Neural progenitor cell (in vitro differentiated cells): ENCODE measurements around the gene UCN. TPM values are rescaled to one million over a fixed set of nuclear protein-coding genes. Genes with fewer than 3 reads are reported as not detected.
"Not testable (repeated sequence)": the region's sequence is repeated elsewhere in the genome, so short reads cannot be mapped to it uniquely, and the experiment has no call there.

Source experiments
- DNase-seq: peaks from one replicate; pipeline ENCODE4 v3.0.0-alpha.2; 2016; ENCODE audit warnings: low spot score
- H2AFZ ChIP-seq: fragments of 200-600 bp; sonication (generic); replicated peaks from 2 replicates; pipeline ENCODE4 v1.6.1; 2016; ENCODE audit warnings: antibody characterized with exemption
- H3F3A ChIP-seq: fragments of 200-600 bp; sonication (generic); 2 replicates; pipeline ENCODE4 v1.6.1; 2016; ENCODE audit warnings: antibody characterized with exemption, low read depth
- H3K27ac ChIP-seq: fragments of 200-600 bp; sonication (generic); 2 replicates; pipeline ENCODE4 v1.5.1; 2016; ENCODE audit warnings: mild to moderate bottlenecking
- H3K27me3 ChIP-seq: fragments of 200-600 bp; sonication (generic); 2 replicates; pipeline ENCODE4 v1.6.1; 2016; ENCODE audit warnings: mild to moderate bottlenecking, moderate library complexity
- H3K36me3 ChIP-seq: fragments of 200-600 bp; sonication (generic); 2 replicates; pipeline ENCODE4 v1.5.1; 2016
- H3K4me1 ChIP-seq: fragments of 200-600 bp; sonication (generic); 2 replicates; pipeline ENCODE4 v1.6.1; 2016; ENCODE audit warnings: mixed run types
- H3K4me2 ChIP-seq: fragments of 200-600 bp; sonication (generic); 2 replicates; pipeline ENCODE4 v1.6.1; 2016
- H3K4me3 ChIP-seq: fragments of 200-600 bp; sonication (generic); 2 replicates; pipeline ENCODE4 v1.5.1; 2016
- H3K79me2 ChIP-seq: fragments of 200-600 bp; sonication (generic); 2 replicates; pipeline ENCODE4 v1.6.1; 2016; ENCODE audit warnings: low read depth
- H3K9ac ChIP-seq: fragments of 200-600 bp; sonication (generic); 2 replicates; pipeline ENCODE4 v1.6.1; 2016
- H3K9me3 ChIP-seq: fragments of 200-600 bp; sonication (generic); 2 replicates; pipeline ENCODE4 v1.5.1; 2016; ENCODE audit warnings: low read depth
- H4K20me1 ChIP-seq: fragments of 200-600 bp; sonication (generic); 2 replicates; pipeline ENCODE4 v1.6.1; 2016; ENCODE audit warnings: low read depth
- H3K27ac Mint-ChIP-seq: 3 replicates; pipeline ENCODE4 v1.8.0; 2021; ENCODE audit warnings: mixed read lengths
- H3K27me3 Mint-ChIP-seq: 2 replicates; pipeline ENCODE4 v1.8.0; 2022; ENCODE audit warnings: low read depth, mild to moderate bottlenecking, inconsistent platforms, moderate library complexity, mixed read lengths; ENCODE audit not compliant: insufficient read depth
- H3K36me3 Mint-ChIP-seq: 3 replicates; pipeline ENCODE4 v1.8.0; 2021; ENCODE audit warnings: mixed read lengths
- H3K4me1 Mint-ChIP-seq: 3 replicates; pipeline ENCODE4 v1.8.0; 2021; ENCODE audit warnings: mixed read lengths
- H3K4me3 Mint-ChIP-seq: 3 replicates; pipeline ENCODE4 v1.8.0; 2021; ENCODE audit warnings: mild to moderate bottlenecking, moderate library complexity, mixed read lengths
- H3K9me3 Mint-ChIP-seq: 3 replicates; pipeline ENCODE4 v1.8.0; 2020; ENCODE audit warnings: mixed read lengths
- EZH2 ChIP-seq: fragments of 200-600 bp; sonication (generic); IDR thresholded peaks from 2 replicates; pipeline ENCODE4 v1.6.1; 2017; ENCODE audit warnings: antibody characterized with exemption, mild to moderate bottlenecking, moderate library complexity
- EZH2phosphoT487 ChIP-seq: fragments of 200-600 bp; sonication (generic); IDR thresholded peaks from 2 replicates; pipeline ENCODE4 v1.6.1; 2017; ENCODE audit warnings: antibody characterized with exemption
- total RNA-seq: library from RNA; depleted of rRNA; stranded (reverse); fragments of >200 nt; gene quantifications from 2 replicates; pipeline ENCODE4 v1.2.3, GENCODE V29; 2015; ENCODE audit warnings: low replicate concordance
- TF ChIP-seq, protein P1 (sequence below): fragments of 200-600 bp; sonication (generic); IDR thresholded peaks from 2 replicates; pipeline ENCODE4 v1.5.1; 2017; ENCODE audit warnings: antibody characterized with exemption, mild to moderate bottlenecking

The UCN gene
- total RNA-seq, 1 donor from 2014 or later = 0.56 TPM

DNA sequence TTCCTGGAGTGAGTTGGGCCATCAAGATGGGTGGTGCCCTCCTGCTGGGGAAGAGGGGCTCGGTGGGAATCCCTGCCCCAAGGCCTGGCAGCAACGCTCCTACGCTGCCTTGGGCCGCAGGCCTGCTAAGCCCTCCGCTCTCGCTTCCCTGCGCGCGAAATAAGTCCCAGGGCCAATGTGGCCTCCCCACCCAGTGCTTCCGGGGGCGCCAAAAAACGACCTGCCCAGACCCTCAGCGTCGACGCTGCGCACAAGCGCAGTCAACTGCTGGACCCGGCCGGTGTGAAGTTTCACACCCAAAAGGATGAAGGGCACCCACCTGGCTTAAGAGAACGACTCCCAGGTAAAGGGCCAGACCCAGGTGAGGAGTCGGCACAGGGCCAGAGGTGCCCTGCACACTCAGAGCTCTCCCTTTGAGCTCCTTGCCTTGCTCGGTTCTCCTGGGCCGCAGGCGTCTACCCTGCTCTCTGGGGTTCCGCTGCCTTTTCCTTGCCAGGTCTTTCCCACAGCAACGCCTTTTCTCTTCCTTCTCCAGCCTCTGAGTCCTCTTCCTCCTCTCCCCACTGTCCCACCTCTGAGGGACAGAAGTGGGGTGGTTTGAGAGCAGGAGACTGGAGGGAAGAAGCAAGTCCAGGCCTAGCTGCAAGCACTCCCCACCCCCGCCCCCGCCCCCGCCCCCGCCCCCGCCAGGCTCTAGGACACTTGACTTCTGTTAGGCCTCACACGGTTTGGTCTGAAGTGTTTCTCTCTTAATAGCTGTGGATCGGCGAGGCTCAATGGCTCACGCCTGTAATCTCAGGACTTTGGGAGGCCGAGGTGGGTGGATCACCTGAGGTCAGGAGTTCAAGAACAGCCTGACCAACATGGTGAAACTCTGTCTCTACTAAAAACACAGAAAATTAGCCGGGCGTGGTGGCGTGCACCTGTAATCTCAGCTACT lies 32.8 kb downstream of the UCN start, which contains the start of gene DNAJC5G:
DNAJC5G (plus strand) TSS at position 223 of the 940 bp plus-strand sequence. CDS start 1,296 bp downstream, outside the sequence.
- no peaks in the 10 kb centered on the region for H3K36me3 Mint-ChIP-seq
- H3K4me1 Mint-ChIP-seq = no peaks in the 10 kb centered on the region
- H3K27ac Mint-ChIP-seq = no peak within 1 kb of the TSS
- H3K79me2 ChIP-seq = no peaks in the 10 kb centered on the region
- no peak within 1 kb of the TSS for H2AFZ ChIP-seq
- H3K4me3 Mint-ChIP-seq = no peak within 1 kb of the TSS
- H3K9ac ChIP-seq = no peak within 1 kb of the TSS
- TF ChIP-seq EZH2phosphoT487 (no peak), EZH2 (no peak)
- TF ChIP-seq, protein P1, sequence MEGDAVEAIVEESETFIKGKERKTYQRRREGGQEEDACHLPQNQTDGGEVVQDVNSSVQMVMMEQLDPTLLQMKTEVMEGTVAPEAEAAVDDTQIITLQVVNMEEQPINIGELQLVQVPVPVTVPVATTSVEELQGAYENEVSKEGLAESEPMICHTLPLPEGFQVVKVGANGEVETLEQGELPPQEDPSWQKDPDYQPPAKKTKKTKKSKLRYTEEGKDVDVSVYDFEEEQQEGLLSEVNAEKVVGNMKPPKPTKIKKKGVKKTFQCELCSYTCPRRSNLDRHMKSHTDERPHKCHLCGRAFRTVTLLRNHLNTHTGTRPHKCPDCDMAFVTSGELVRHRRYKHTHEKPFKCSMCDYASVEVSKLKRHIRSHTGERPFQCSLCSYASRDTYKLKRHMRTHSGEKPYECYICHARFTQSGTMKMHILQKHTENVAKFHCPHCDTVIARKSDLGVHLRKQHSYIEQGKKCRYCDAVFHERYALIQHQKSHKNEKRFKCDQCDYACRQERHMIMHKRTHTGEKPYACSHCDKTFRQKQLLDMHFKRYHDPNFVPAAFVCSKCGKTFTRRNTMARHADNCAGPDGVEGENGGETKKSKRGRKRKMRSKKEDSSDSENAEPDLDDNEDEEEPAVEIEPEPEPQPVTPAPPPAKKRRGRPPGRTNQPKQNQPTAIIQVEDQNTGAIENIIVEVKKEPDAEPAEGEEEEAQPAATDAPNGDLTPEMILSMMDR = no peak
- no peaks in the 10 kb centered on the region for H3K4me1 ChIP-seq
- no peaks in the 10 kb centered on the region for H3K36me3 ChIP-seq
- H3K4me3 ChIP-seq = no peak within 1 kb of the TSS
- H3K27me3 ChIP-seq = no peaks in the 10 kb centered on the region
- no peaks in the 10 kb centered on the region for H3F3A ChIP-seq
- DNase-seq = no peak
- no peak within 1 kb of the TSS for H3K4me2 ChIP-seq
- H3K27ac ChIP-seq = no peak within 1 kb of the TSS
- no peaks in the 10 kb centered on the region for H3K9me3 Mint-ChIP-seq
- peaks cover 16% of the 10 kb centered on the region for H3K27me3 Mint-ChIP-seq
- H4K20me1 ChIP-seq = no peaks in the 10 kb centered on the region
- H3K9me3 ChIP-seq = no peaks in the 10 kb centered on the region

DNA sequence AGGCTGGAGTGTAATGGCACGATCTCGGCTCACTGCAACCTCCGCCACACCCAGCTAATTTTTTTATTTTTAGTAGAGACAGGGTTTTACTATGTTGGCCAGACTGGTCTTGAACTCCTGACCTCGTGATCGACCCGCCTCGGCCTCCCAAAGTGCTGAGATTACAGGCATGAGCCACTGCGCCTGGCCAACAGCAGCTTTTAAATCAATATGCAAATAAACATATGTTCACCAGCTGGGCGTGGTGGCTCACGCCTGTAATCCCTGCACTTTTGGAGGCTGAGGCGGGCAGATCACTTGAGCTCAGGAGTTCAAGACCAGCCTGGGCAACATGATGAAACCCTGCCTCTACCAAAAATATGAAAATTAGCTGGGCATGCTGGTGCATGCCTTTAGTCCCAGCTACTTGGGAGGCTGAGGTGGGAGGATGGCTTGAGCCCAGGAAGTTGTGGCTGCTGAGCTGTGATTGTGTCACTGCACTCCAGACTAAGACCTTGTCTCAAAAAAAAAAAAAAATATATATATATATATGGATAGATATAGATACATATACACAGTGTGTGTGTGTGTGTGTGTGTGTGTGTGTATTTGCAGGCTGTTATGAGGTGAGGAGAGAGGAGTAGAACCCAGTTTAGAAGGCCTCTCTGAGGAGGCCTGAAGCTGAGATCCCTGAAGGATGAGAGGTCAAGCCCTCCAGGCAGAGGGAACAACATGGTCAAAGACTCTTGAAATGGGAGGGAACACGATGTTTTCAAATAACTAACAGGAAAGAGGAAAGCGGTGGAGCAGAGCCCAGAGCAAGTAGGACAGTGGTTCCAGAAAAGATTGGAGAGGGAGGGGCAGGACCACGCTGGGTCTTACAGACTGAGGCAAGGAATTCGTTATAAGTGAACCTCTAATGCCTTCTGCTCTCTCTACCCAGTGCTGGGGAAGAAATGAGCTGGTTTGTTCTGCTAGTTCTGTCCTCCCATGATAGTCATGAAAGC lies 35.4 kb downstream of the UCN start:
- not testable (repeated sequence) for H3K9ac ChIP-seq, H3K4me3 Mint-ChIP-seq, H3K9me3 Mint-ChIP-seq, H3K36me3 Mint-ChIP-seq, DNase-seq, H3K27ac Mint-ChIP-seq, H3K4me2 ChIP-seq, H3F3A ChIP-seq, H3K79me2 ChIP-seq, H3K27ac ChIP-seq, H3K4me1 ChIP-seq, H4K20me1 ChIP-seq, H3K36me3 ChIP-seq, H3K4me3 ChIP-seq, H3K4me1 Mint-ChIP-seq, H2AFZ ChIP-seq, H3K9me3 ChIP-seq
- peaks cover 15% of the 10 kb centered on the region for H3K27me3 Mint-ChIP-seq
- peaks cover 10% of the 10 kb centered on the region for H3K27me3 ChIP-seq

DNA sequence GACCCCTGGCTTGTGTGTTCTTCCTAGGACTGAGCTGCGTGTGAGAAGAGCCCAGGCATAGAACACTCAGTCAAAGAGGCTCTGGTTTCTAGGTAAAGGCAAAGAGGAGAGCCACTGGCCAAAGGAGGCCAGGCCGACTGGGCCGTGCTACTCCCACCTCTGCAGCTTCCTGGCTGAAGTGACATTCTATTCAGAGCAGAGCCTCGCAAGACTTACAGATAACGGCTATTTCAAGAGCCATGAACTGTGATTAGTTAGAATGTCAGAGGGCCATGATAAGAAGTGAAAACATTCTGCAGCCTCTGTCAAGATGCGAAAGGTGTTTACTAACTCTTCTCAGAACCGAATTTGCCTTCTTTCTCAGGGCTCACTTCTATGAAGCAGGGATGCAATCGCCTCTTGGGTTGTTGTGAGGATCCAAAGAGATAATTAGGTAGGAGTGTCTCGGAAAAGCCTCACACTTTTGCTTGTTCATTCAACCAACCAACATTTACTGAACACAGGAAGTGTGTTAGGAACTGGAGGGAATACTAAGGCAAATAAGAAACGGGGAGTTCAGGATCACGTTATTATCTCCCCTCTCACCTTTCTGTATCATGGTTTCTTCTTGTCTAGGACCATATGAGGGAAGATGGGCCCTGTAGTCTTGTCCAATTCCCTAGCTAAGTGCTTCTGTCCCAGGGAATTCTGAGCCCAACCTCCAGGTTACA lies 36.5 kb downstream of the UCN start:
- TF ChIP-seq EZH2 (no peak), EZH2phosphoT487 (no peak)
- TF ChIP-seq, protein P1 = no peak
- no peaks in the 10 kb centered on the region for H3K79me2 ChIP-seq
- no peak for DNase-seq
- peaks cover 17% of the 10 kb centered on the region for H3K27me3 ChIP-seq
- H4K20me1 ChIP-seq = no peaks in the 10 kb centered on the region
- Mint-ChIP-seq H3K36me3 (no peaks in the 10 kb centered on the region), H3K4me1 (no peaks in the 10 kb centered on the region), H3K27ac (no peak overlapping the region), H3K27me3 (peaks cover 13% of the 10 kb centered on the region), H3K4me3 (no peak overlapping the region), H3K9me3 (no peaks in the 10 kb centered on the region)
- H3K4me1 ChIP-seq = no peaks in the 10 kb centered on the region
- H3K9ac ChIP-seq = no peak overlapping the region
- no peak overlapping the region for H2AFZ ChIP-seq
- H3K4me3 ChIP-seq = no peak overlapping the region
- no peak overlapping the region for H3K27ac ChIP-seq
- no peak overlapping the region for H3K4me2 ChIP-seq
- no peaks in the 10 kb centered on the region for H3K36me3 ChIP-seq
- H3F3A ChIP-seq = no peaks in the 10 kb centered on the region
- H3K9me3 ChIP-seq = no peaks in the 10 kb centered on the region
